Stomach (tissue), 9 donors: ENCODE results near the gene TMEM179. TPM values are rescaled to one million over a fixed set of nuclear protein-coding genes. Genes with fewer than 3 reads are reported as not detected.

ENCODE experiments used
- DNase-seq, 2 donors: peaks; one replicate each; pipeline versions ENCODE4 v3.0.0 to v3.0.0-alpha.2; 2013 to 2019
- H3K27ac ChIP-seq, 5 donors: fragments of 200-600 bp in 4 of 5; sonication (generic) in 4 of 5; one replicate each; pipeline ENCODE4 v1.5.1; 2013 to 2019; ENCODE audit warnings: mild to moderate bottlenecking in 1 of 5, moderate library complexity in 1 of 5
- H3K27me3 ChIP-seq, 3 donors: fragments of 200-600 bp; sonication (generic); one replicate each; pipeline ENCODE4 v1.5.1; 2017 to 2019; ENCODE audit warnings: mixed run types in 1 of 3
- H3K36me3 ChIP-seq, 4 donors: fragments of 200-600 bp; sonication (generic); 1 replicate in 3 of 4; 2 replicates in 1 of 4; pipeline ENCODE4 v1.5.1; 2016 to 2019
- H3K4me1 ChIP-seq, 4 donors: fragments of 200-600 bp; sonication (generic); one replicate each; pipeline ENCODE4 v1.5.1; 2016 to 2019
- H3K4me3 ChIP-seq, 4 donors: fragments of 200-600 bp; sonication (generic) in 3 of 4; one replicate each; pipeline ENCODE4 v1.5.1; 2016 to 2019; ENCODE audit warnings: mild to moderate bottlenecking in 1 of 4
- H3K9me3 ChIP-seq, 4 donors: fragments of 200-600 bp; sonication (generic); one replicate each; pipeline ENCODE4 v1.5.1; 2016 to 2019
- CTCF ChIP-seq, 7 experiments: fragments of 450-650 bp in 4 of 7; fragments of 200-600 bp in 3 of 7; sonication (generic) in 3 of 7; IDR thresholded peaks; one replicate each; pipeline ENCODE4 v1.5.1; 2016 to 2019; ENCODE audit warnings: antibody characterized with exemption in 7 of 7, control low read depth in 2 of 7, mild to moderate bottlenecking in 1 of 7
- EP300 ChIP-seq: sonication (generic); formaldehyde crosslinking; IDR thresholded peaks from one replicate; pipeline ENCODE4 v1.6.1; 2017; ENCODE audit warnings: antibody characterized with exemption
- POLR2A ChIP-seq, 4 donors: fragments of 450-650 bp; IDR thresholded peaks; one replicate each; pipeline ENCODE4 v1.6.1; 2016; ENCODE audit warnings: antibody characterized with exemption in 4 of 4, control low read depth in 2 of 4, mild to moderate bottlenecking in 1 of 4, moderate library complexity in 1 of 4
- POLR2AphosphoS5 ChIP-seq, 3 donors: sonication (generic); formaldehyde crosslinking; IDR thresholded peaks; one replicate each; pipeline ENCODE4 v1.6.1; 2016; ENCODE audit warnings: antibody characterized with exemption in 3 of 3
- WGBS, 5 donors: extraction: QIAGEN DNeasy Blood & Tissue Kit in 3 of 5; methylation state at CpG; one replicate each; pipeline versions ENCODE4 v1.1.5 to v1.1.7; 2013 to 2018; 5-methylcytosine and 5-hydroxymethylcytosine counted together
- intact Hi-C: fragments of 100-400 bp; cut with DNase I; formaldehyde crosslinking; loops from one replicate; pipeline ENCODE4 v1.15.1; 2023; ENCODE audit warnings: low total_unique reads
- polyA plus RNA-seq, 3 donors: library from polyadenylated mRNA; stranded (reverse); fragments of 200-250 nt; gene quantifications; one replicate each; pipeline ENCODE4 v1.2.3, GENCODE V29; 2013
- total RNA-seq, 5 donors: library from RNA; depleted of rRNA; stranded (reverse); fragments of >200 nt; gene quantifications; one replicate each; pipeline versions ENCODE4 v1.1.0 to v1.2.3, GENCODE V29; 2014 to 2016
- donor health status: healthy with polysubstance abuse.
- donor health status: Bipolar disorder and iron deficiency.
- donor health status: healthy.

TMEM179 gene
- total and polyA plus RNA-seq, 8 donors, result 0.58 to 4.6 (median 0.92) TPM; not detected in 3

- peaks cover 0 to 11% (median 7%) of the 10 kb centered on the region in 4 donors for H3K4me1 ChIP-seq
- H3K36me3 ChIP-seq, result no peaks in the 10 kb centered on the region
- H3K27me3 ChIP-seq, result peaks cover 0 to 72% (median 7%) of the 10 kb centered on the region in 3 donors
- 67 to 82% (median 71%) methylated on average over 10 to 15 of the region's 15 CpGs for WGBS, 5 donors
- no peaks in the 10 kb centered on the region for H3K9me3 ChIP-seq
- intact Hi-C loops, result no loop called here
- H3K4me3 ChIP-seq, result no peak overlapping the region
- no peak for DNase-seq
- no peak for TF ChIP-seq POLR2A (IDR thresholded peaks at IDR 0.05)
- TF ChIP-seq CTCF (IDR thresholded peaks at IDR 0.05), result no peak
- TF ChIP-seq POLR2AphosphoS5 (IDR thresholded peaks at IDR 0.05), result no peak
- no peak for TF ChIP-seq EP300
- H3K27ac ChIP-seq, result no peak overlapping the region
Measured at GRCh38 chr14:104559028-104559803, 45.4 kb downstream of the TMEM179 start.

- intact Hi-C loops, result no loop called here
- no peak for DNase-seq
- 84 to 91% (median 88%) methylated on average over 16 of the region's 16 CpGs for WGBS, 5 donors
- H3K4me1 ChIP-seq, result peaks cover 0 to 4% (median under 1%) of the 10 kb centered on the region in 4 donors
- H3K9me3 ChIP-seq, result no peaks in the 10 kb centered on the region
- TF ChIP-seq POLR2A (IDR thresholded peaks at IDR 0.05), result no peak
- no peak for TF ChIP-seq POLR2AphosphoS5 (IDR thresholded peaks at IDR 0.05)
- no peak for TF ChIP-seq EP300
- no peak for TF ChIP-seq CTCF (IDR thresholded peaks at IDR 0.05)
- no peaks in the 10 kb centered on the region for H3K36me3 ChIP-seq
- no peak overlapping the region for H3K4me3 ChIP-seq
- H3K27ac ChIP-seq, result no peak overlapping the region
- peaks cover 0 to 72% (median 0%) of the 10 kb centered on the region in 3 donors for H3K27me3 ChIP-seq
Measured at GRCh38 chr14:104558231-104559027, 46.1 kb downstream of the TMEM179 start.

- H3K9me3 ChIP-seq, result no peaks in the 10 kb centered on the region
- H3K36me3 ChIP-seq, result no peaks in the 10 kb centered on the region
- H3K4me3 ChIP-seq, result no peak overlapping the region
- TF ChIP-seq POLR2AphosphoS5 (IDR thresholded peaks at IDR 0.05), result no peak
- TF ChIP-seq CTCF (IDR thresholded peaks at IDR 0.05), result no peak
- no peak for TF ChIP-seq POLR2A (IDR thresholded peaks at IDR 0.05)
- TF ChIP-seq EP300, result no peak
- no peak overlapping the region for H3K27ac ChIP-seq
- 86 to 100% (median 95%) methylated on average over 1 of the region's 1 CpG for WGBS, 5 donors
- H3K4me1 ChIP-seq, result no peaks in the 10 kb centered on the region
- intact Hi-C loops, result no loop called here
- peaks cover 0 to 72% (median 0%) of the 10 kb centered on the region in 3 donors for H3K27me3 ChIP-seq
- no peak for DNase-seq
Measured at GRCh38 chr14:104557766-104558165, 46.8 kb downstream of the TMEM179 start.

- H3K36me3 ChIP-seq, result no peaks in the 10 kb centered on the region
- H3K4me1 ChIP-seq, result no peaks in the 10 kb centered on the region
- intact Hi-C loops, result no loop called here
- TF ChIP-seq CTCF (IDR thresholded peaks at IDR 0.05), result no peak
- TF ChIP-seq EP300, result no peak
- no peak for TF ChIP-seq POLR2AphosphoS5 (IDR thresholded peaks at IDR 0.05)
- TF ChIP-seq POLR2A (IDR thresholded peaks at IDR 0.05), result no peak
- 82 to 97% (median 94%) methylated on average over 3 to 5 of the region's 5 CpGs for WGBS, 5 donors
- no peak overlapping the region for H3K27ac ChIP-seq
- H3K4me3 ChIP-seq, result no peak overlapping the region
- peaks cover 0 to 74% (median 0%) of the 10 kb centered on the region in 3 donors for H3K27me3 ChIP-seq
- DNase-seq, result no peak
- no peaks in the 10 kb centered on the region for H3K9me3 ChIP-seq
Measured at GRCh38 chr14:104557086-104557485, 47.5 kb downstream of the TMEM179 start.
